GM12891 (cell line): ENCODE measurements around the gene DTD2.

ENCODE experiments used
- DNase-seq: peaks from one replicate; pipeline ENCODE4 v3.0.0; 2011; ENCODE audit warnings: low spot score; ENCODE audit not compliant: insufficient read length
- FAIRE-seq: peaks from 2 replicates; lab custom pipeline; 2011; peaks lifted over from hg19 to GRCh38; lab: Jason Lieb, UNC
- PAX5 ChIP-seq: IDR thresholded peaks from 2 replicates; pipeline ENCODE4 v1.6.1; 2011; ENCODE audit warnings: low read length, moderate library complexity, mild to moderate bottlenecking; ENCODE audit not compliant: insufficient read depth, severe bottlenecking
- POLR2A ChIP-seq: IDR thresholded peaks from 2 replicates; pipeline ENCODE4 v1.6.1; 2011; ENCODE audit warnings: low read depth, low read length, control low read depth
- POLR2AphosphoS5 ChIP-seq: IDR thresholded peaks from 2 replicates; pipeline ENCODE4 v1.6.1; 2011; ENCODE audit warnings: low read depth, low read length, control low read depth
- POU2F2 ChIP-seq: IDR thresholded peaks from 2 replicates; pipeline ENCODE4 v1.6.1; 2011; ENCODE audit warnings: low read depth, mild to moderate bottlenecking, control low read depth, low read length, moderate library complexity
- SPI1 ChIP-seq: IDR thresholded peaks from 2 replicates; pipeline ENCODE4 v1.6.1; 2011; ENCODE audit warnings: low read depth, low read length, control low read depth
- TAF1 ChIP-seq: IDR thresholded peaks from 2 replicates; pipeline ENCODE4 v1.6.1; 2011; ENCODE audit warnings: low read depth, low read length, control low read depth

Gene DTD2

DNA sequence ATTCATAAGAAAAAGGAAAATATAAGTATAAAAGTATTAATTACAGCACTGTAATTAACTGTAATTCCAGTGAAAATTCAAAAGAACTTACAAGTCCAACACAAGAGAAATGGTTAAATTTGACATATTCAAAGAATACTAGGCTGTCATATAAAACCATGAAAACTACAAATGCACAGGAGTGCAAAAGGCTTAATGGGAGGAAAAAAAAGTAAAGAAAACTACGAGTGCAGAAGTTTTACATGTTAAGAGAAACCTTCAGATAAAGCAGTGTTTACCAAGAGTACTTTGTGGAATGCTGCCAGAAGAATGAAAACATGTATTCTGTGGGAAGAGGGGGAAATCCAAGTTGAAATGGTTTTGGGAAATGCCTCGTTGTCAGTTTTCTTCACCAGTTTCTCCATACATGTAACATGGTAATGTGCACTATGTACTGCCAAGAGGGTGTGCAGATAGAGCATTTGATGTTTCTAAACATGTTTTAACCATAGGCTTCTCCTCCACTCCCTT, 46.0 kb downstream of the DTD2 start:
- DNase-seq (no peak), FAIRE-seq (no peak)
- TF ChIP-seq TAF1 (no peak), POLR2A (no peak), POU2F2 (no peak), SPI1 (no peak), PAX5 (no peak), POLR2AphosphoS5 (no peak)

DNA sequence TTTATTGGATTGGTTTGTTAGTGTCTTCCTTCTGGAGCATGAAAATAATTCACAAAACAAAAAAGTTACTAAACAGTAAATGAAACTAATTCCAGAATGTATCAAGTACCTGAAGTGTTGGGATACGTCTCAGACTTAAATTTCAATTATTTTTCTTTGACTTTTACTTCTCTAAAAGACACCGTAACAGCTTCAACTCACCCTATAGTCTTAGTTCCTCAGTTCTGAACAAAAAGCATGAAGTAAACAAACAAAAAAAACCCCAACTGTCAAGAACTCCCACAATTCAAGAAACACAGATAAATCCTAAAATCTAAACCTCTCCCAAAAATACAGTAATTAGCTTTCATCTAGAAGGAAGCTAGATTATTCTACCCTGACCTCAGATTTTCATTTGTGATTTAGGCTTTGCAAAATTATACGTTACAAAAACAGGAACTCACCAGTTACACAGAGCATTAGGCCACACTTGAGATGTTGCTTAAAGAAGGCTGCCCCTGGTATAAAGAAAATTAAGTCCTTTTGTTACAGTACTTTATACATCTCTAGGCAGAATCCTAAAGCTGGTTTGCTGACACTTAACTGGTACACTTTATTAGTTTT, 47.2 kb downstream of the DTD2 start:
- FAIRE-seq: no peak
- TF ChIP-seq TAF1 (no peak), SPI1 (peak; percentile 82), POU2F2 (no peak), POLR2A (no peak), POLR2AphosphoS5 (no peak)
- no peak for DNase-seq

DNA sequence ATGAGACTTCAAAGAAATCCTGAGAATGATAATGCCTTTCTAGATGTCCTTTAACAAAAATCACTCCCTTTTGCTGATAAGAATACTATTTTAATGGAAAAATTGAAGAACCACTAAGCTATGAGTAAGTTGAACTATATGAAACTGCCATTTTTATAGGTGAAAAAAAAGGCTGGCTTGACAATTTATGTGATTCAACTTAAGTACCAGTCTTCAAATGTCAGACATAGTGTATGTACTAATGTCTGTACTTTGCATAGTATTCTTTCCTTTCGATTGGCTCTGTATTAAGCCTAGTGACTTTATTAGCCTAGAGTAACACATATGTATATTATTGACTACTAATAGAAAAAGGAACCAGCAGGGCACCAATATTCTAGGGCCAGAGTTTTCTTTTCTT, 48.9 kb downstream of the DTD2 start:
- TF ChIP-seq SPI1: no peak
- no peak for TF ChIP-seq PAX5
- TF ChIP-seq POU2F2: no peak
- no peak for TF ChIP-seq POLR2A
- TF ChIP-seq TAF1: no peak
- no peak for DNase-seq
- FAIRE-seq: no peak

DNA sequence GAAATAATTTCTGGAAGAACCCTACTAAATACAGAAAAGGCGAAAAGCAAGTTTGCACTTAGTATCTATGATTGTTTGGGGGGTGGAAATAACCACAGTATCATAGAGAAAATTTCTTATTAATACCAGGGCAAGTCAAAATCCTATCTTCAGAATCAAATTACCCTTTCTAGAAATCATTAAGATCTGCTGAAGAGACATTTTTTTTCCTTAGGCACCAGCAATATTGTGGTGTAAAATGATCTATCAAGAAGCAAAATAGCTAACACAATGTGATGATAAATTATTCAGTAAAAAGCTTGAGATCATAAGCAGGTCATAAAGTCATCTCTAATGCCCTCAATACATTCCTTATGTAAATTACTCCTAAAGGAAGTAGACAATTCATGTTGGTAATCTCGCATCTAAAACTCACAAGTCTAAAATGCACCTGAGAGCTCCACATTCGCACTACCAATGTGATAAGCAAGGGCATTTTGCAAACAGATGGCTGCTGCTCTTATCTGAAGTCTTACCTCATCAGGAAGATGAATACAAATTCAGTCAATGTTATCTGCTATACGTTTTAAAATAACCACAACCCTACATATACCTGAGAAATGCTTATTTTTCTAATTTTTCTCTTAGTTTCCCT, 51.6 kb downstream of the DTD2 start:
- FAIRE-seq (no peak), DNase-seq (no peak)
- no peak for TF ChIP-seq TAF1
- no peak for TF ChIP-seq POLR2AphosphoS5
- no peak for TF ChIP-seq PAX5

DNA sequence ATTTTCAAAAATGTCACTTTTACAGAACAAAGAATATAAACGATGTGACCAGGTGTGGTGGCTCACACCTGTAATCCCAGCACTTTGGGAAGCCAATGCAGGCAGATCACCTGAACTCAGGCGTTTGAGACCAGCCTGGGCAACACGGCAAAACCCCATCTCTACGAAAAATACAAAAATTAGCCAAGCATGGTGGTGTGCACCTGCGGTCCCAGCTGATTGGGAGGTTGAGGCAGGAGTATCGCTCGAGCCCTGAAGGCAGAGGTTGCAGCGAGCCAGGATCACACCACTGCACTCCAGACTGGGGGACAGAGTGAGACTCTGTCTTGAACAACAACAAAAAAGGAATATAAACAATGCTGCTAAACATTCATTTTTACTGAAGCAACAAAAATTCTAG, 52.2 kb downstream of the DTD2 start:
- FAIRE-seq: no peak
- TF ChIP-seq POLR2A (no peak), POU2F2 (no peak)
- DNase-seq: no peak

DNA sequence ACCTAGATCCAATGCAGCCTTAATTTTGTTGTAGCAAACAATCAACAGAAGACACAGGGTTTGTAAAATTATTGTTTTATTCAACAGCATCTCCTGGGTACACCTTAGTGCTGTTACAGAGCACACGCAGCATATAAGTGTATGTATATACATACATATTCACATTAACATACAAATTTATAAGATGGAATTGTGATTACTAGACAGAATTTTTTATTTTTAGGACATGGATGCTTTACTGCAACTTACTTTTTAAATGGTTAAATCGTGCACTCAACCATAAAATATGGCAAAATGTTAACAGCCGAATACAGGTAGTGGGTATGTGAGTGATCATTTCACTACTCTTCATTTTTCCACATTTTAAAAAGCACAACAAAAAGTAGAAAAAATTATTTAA, 53.6 kb downstream of the DTD2 start:
- TF ChIP-seq TAF1: no peak
- TF ChIP-seq POLR2AphosphoS5: no peak
- no peak for TF ChIP-seq POLR2A
- no peak for TF ChIP-seq POU2F2
- no peak for TF ChIP-seq SPI1
- TF ChIP-seq PAX5: no peak
- FAIRE-seq (no peak), DNase-seq (no peak)

DNA sequence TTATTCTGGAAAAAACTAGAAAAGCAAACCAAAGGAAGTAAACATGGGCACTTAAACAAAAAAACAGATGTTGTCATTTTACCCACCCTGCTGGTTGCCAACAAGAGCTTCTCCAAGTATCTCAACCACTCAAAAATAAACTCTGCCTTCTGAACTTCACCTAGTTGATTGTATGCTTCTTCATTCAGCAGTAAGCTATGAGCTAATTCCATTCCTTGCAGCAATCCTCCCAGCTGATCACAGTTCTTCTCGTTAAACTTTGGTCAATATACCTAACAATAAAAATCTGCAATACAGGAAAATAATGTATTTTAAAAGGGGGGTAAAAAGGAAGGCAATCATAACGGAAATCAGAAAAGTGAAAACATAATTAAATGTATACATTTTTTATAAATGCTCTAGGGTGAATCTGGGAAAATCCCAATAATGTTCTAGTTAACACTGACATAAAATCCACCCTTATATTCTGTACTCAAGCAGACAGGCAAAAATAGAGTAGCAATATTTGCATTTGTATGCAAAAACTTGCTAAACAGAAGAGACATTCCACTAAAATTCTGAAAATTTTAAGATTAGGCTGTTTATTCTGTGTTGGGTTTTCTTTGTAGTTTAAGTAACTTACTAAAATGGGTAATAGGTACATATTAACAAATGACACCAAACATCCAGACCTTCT, 54.4 kb downstream of the DTD2 start:
- DNase-seq (no peak), FAIRE-seq (no peak)
- no peak for TF ChIP-seq POLR2A
- TF ChIP-seq POU2F2: no peak
- no peak for TF ChIP-seq TAF1

DNA sequence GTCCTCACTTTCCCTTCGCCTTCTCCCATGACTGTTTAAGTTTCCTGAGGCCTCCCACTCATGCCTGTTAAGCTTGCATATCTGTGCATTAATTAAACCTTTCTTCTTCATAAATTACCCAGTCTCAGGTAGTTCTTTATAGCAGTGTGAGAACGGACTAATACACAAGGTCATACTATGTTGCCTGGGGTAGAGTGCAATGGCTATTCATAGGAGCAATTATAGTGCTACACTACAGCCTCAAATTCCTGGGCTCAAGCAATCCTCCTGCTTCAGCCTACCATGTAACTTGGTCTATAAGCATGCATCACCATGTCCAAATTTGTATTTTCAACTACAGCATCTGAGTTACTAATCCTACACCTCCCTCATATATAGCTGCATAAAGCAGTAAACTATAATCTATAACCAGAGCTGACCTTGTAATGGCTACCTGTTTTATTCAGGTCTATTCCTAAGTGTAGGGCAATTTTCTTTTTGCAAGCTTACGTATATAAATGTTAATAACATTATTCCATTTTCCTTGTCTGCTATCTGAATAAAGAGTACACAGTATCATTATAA, 55.9 kb downstream of the DTD2 start:
- DNase-seq (no peak), FAIRE-seq (no peak)
- no peak for TF ChIP-seq POU2F2
- TF ChIP-seq POLR2A: no peak
- no peak for TF ChIP-seq SPI1
- no peak for TF ChIP-seq POLR2AphosphoS5
- no peak for TF ChIP-seq PAX5
- no peak for TF ChIP-seq TAF1

DNA sequence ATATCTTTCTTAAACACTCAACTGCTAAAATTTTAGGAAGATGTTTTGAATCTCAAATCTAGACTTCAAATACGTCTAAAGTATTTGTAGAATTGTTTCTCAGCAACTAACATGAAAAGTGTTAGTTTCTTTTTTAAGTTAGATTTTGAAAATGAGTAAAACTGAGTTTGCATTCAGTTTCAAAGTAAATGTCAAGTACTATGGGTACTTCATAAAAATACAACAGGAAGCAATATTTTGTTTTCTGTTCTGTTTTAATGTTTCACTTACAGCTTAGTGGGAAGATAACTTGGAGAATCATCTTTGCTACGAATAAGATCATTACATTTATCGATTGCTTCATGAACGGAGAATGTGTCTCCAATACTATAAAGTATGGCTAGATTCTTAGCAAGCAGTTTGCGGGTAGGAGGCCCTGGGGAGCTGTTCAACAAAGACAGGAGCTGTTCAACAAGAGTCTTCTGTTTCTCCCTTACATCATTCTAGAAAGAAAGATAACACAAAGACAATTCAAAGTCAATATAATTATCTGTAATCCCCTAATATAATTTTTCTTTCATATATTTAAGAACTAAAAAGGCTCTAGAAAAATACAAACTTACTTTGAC, 57.2 kb downstream of the DTD2 start:
- TF ChIP-seq POLR2AphosphoS5 (no peak), PAX5 (no peak), SPI1 (no peak), POLR2A (no peak), POU2F2 (no peak), TAF1 (no peak)
- FAIRE-seq: peak; percentile 48
- DNase-seq: no peak
